HG03066 (cell line): ENCODE results near the gene ADNP.

ENCODE experiments used
- ATAC-seq: cut with Tn5 transposase; IDR thresholded peaks from one replicate; pipeline ENCODE4 v1.9.1; 2021; ENCODE audit warnings: low read depth; ENCODE audit not compliant: unreplicated experiment

The ADNP gene

DNA sequence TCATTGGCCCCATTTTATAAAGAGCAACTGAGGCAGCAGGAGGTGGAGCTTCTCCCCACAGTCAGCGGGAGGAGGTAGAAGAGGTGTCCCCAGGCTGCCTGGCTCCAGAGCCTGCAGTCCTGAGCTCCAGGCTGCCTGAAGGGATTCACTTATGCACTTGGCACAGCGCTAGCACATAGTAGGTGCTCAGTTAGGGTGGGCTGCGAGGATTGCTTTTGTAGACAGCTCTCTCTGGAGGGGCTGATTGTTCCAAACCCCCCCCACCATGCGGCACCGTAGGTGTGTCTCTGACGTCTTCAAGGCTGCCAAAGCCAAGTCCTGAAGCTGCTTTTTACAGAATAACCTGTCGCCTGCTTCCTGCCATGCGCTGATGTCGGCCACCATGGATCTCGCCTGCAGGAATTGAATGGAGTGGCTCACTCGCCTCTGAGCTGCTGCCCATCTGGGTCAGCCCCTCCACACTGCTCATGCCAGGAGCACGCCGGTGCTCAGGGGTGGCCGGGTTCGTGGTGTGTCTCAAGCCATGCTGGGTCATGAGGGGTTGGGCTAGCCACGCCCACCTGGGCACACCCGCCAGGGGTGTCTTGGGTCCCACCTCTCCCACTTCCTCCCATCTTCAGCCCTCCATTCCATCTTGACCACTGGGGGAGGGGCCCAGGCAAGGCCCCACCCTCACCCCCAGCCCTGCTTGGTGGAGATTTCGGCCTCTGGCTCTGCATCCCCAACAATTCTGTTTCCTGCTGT, 76.6 kb downstream of the ADNP start:
- no peak for ATAC-seq

DNA sequence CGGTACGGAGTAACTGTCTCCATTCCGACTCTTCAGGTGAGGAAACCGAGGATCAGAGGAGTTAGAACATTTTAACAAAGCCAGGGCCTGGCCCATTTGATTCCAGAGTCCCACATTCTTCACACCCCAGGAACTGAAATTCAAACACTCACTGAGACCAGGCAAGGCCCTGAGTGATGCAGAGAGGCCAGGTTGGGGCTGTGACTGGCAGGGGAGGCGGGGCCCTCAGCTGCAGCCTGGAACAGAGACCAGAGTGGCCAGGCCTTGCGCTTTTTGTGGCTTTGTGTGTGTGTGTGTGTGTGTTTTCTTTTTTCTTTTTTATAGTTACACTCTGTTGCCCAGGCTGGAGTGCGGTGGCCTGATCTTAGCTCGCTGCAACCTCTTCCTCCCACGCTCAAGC, 79.2 kb downstream of the ADNP start:
- no peak for ATAC-seq

DNA sequence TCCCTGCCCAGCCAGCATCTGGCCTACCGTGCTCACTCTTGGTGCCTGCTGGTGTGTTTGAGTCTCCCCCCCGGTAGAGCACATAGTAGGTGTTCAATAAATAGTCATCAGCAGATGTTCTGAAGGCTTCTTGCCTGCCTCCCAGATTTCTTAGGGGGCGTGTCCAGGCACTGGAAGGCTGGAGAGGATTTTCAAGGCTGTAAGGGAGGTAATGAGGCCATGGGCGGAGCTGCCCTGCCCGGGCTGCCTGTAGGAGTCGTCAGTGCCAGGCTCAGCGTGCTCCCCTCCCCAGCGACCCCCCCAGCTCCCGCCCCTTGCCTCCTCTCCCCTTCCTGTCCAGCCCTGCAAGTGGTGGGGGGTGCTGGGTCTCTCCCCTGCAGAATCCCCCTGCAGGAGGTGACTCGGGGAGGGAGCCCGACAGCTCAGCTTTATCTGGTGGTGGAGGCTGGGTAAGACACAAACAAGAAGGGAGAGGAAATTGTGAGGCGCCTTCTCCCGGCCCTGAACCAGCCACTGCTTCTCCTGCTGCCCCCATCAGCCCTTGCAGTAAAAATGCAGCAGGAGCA, 80.4 kb downstream of the ADNP start:
- no peak for ATAC-seq

DNA sequence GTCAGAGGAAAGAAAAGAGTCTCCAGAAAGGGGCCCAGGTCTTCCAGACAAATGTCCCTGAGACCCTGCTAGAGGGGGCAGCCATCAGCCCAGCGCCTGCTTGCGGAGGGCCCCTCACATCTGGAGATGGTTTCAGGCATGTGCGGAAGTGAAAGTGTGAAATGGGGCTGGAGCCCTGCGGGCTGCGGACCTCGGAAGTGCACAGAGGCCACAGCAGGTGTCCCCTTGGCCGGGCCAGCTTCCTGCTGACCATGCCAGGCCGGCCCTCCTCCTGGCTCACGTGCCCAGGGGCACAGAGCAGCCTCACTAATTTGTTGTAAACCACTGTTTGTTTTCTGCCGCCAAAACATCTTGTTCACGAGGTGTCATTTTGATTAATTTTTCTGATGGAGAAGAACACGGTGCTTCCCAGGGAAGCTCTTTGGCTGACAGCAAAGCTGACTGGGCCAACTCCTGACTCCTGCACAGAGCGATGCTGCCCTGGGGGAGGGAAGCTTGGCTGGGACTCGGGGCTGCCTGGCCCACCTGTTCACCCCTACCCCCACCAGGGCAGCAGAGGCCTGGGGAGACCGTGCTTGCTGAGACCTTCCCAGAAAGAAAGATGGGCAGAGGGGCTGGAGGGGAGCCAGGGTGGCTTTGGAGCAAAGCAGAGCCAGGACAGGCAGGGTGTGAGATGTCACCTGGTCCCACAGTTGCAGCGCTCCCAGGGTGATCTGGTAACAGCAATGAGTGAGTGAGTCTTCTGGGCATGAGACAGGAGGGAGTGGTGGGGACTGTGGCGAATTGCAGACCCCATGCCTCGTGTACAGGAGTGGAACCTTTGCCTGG, 82.2 kb downstream of the ADNP start:
- peak; percentile 33 for ATAC-seq

DNA sequence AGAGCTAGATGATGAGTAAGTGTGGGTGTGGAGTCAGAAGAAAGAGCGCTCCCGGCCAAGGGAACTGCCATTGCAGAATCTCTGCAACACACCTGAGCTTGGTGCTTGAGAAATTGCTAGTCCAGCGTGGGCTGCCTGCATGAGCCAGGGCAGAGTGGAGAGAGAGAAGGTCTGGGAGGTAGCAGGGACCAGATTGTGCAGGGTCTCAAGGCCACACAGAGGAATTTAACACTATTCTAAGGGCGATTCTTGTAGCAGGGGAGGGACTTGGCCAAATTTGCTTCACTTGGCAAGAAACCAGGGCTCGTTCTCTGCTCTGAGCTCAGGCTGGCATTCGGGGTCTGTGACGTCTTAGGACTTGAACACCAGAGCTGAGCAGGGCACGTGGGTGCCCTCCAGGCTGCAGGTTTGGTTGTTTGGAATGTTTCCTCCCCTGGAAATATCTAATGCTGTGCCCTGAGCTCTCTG, 82.9 kb downstream of the ADNP start:
- ATAC-seq, result no peak

DNA sequence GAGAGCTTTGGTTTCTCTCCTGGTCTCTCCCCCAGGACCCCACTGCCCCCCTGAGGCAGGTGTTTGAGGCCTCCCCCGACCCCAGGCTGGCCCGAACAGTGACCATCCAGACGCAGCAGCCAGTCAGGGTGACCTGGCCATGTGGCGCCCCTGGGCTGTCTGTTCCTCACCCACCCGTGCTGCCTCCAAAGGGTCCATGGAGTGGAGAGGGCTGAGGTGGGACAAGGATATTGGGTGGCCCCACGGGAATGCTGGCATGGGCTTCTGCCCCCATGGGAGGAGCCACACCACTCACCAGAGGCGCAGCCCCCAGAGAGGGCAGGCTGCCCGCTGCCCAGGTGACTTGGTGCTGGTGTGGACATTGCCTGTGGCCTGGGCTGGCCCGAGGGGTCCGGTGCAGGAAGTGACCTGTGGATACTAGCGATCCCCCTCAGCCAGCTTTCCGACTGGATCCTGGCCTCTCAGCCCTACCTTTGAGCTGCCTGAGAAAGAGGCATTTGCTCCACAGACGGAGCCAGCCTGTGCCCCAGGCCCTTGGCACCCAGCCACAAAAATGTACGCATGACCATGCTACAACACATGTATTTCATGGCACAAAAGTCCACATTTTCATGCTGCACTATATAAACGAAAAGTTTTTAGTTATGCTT, 85.5 kb downstream of the ADNP start:
- no peak for ATAC-seq

DNA sequence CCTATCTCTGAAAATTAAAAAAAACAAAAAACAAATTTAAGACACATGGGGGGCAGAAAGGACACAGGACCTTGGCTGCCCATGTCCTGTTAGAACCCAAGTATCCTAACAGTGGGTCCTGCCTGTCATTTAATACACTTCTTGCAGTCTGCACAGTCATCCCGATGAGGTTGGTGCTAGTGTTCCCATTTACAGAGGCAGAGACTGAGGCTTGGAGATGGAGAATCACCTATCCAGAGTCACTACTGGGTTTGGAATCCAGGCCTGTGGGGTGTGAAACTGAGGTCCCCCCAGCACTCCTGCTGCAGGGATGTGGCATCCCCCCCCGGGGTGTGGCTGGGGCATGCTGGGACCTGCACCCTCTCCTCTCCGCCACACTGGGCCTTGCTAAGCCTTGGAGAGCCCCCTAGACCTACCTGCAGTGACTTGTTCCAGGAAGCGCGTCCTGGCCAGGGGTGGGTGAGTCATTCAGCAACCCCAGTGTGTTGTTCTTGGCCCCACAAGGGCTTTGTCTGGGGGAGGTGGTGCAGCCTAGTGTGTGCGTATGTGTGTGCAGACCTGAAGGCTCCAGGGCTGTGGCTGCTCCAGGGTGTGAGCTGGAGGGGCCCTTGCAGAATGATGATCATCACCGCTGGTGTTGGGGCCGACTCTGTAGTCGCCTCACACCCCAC, 86.7 kb downstream of the ADNP start:
- peak; percentile 93 for ATAC-seq

DNA sequence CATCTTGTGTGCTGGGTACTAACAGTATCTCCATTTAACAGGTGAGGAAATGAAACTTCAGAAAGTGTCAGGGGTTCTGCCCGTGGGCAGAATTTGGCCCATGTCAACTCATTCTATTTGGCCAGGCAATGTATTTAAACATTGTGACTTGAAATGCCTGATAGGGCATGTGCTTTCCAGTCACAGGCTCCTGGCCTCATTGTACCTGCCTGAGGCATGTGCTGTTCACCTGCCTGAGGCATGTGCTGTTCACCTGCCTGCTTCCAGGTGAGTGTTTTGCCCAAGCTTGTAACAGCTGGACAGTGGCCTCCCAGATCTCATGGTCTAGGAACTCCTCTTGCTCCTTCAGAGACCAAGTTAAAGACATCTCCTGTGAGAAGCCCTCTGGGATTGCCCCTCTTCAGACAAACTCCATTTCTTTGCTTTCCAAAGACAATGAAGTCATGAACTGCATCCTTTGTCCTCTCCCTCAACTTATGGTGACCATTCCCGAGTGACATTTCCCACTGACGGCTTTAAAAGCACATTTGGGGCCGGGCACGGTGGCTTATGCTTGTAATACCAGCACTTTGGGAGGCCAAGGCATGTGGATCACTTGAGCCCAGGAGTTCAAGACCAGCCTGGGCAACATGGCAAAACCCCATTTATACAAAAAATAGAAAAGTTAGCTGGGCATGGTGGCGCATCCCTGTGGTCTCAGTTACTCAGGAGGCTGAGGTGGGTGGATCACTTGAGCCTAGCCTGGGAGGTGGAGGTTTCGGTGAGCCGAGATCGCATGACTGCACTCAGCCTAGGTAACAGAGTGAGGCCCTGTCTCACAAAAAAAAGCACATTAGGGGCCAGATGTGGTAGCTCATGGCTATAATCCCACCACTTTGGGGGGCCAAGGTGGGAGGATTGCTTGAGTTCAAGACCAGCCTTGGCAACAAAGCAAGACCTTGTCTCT, 87.6 kb downstream of the ADNP start:
- no peak for ATAC-seq

DNA sequence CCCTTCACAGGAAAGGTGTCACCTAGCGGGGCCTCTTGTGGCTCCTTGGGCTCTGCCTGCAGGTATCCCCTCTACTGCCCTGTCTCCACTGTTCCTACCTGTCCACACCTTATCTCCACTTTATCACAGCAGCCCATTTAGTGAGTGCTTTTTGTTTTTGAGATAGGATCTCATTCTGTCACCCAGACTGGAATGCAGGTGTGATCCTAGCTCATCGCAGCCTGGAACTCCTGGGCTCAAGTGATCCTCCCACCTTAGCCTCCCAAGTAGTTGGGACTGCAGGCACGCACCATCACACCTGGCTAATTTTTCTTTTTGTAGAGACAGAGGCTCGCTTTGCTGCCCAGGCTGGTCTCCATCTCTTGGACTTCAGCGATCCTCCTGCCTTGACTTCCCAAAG, 88.4 kb downstream of the ADNP start:
- no peak for ATAC-seq
